Measurements from ENCODE around the gene PRTN3.

The PRTN3 gene

GRCh38 chr19:884420-885211 is 43.8 kb downstream of the PRTN3 start:
- ATAC-seq, result no peak

GRCh38 chr19:885536-886224 is 44.9 kb downstream of the PRTN3 start:
- ATAC-seq, result no peak
- TF ChIP-seq ISL1 (CRISPR knock-in tag; IDR thresholded peaks at IDR 0.05), result no peak
- TF ChIP-seq RARB (CRISPR knock-in tag; IDR thresholded peaks at IDR 0.05), result no peak
- TF ChIP-seq ZFP30 (CRISPR knock-in tag; IDR thresholded peaks at IDR 0.05), result no peak
- TF ChIP-seq SNAI2 (CRISPR knock-in tag; IDR thresholded peaks at IDR 0.05), result no peak
- TF ChIP-seq TCF4 (CRISPR knock-in tag; IDR thresholded peaks at IDR 0.05; ENCODE audit: borderline replicate concordance), result no peak
- no peak for TF ChIP-seq ZNF565 (CRISPR knock-in tag; conservative IDR thresholded peaks at IDR 0.05; ENCODE audit: low read depth)
- TF ChIP-seq TOX (CRISPR knock-in tag; IDR thresholded peaks at IDR 0.05; ENCODE audit: borderline replicate concordance), result no peak
- TF ChIP-seq ESRRG (CRISPR knock-in tag; IDR thresholded peaks at IDR 0.05), result no peak
- no peak for TF ChIP-seq GLIS3 (CRISPR knock-in tag; IDR thresholded peaks at IDR 0.05)
- no peak for TF ChIP-seq CREB5 (CRISPR knock-in tag; IDR thresholded peaks at IDR 0.05; ENCODE audit: low read depth)
- TF ChIP-seq OSR1 (CRISPR knock-in tag; IDR thresholded peaks at IDR 0.05), result no peak
- no peak for TF ChIP-seq ZNF8 (CRISPR knock-in tag; IDR thresholded peaks at IDR 0.05)
- TF ChIP-seq, protein P1, sequence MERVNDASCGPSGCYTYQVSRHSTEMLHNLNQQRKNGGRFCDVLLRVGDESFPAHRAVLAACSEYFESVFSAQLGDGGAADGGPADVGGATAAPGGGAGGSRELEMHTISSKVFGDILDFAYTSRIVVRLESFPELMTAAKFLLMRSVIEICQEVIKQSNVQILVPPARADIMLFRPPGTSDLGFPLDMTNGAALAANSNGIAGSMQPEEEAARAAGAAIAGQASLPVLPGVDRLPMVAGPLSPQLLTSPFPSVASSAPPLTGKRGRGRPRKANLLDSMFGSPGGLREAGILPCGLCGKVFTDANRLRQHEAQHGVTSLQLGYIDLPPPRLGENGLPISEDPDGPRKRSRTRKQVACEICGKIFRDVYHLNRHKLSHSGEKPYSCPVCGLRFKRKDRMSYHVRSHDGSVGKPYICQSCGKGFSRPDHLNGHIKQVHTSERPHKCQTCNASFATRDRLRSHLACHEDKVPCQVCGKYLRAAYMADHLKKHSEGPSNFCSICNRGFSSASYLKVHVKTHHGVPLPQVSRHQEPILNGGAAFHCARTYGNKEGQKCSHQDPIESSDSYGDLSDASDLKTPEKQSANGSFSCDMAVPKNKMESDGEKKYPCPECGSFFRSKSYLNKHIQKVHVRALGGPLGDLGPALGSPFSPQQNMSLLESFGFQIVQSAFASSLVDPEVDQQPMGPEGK (CRISPR knock-in tag; IDR thresholded peaks at IDR 0.05; ENCODE audit: borderline replicate concordance), result no peak
- no peak for TF ChIP-seq ZFP3 (CRISPR knock-in tag; IDR thresholded peaks at IDR 0.05)

More at GRCh38 chr19:884420-885211, 43.8 kb downstream of the PRTN3 start:
- no peak for TF ChIP-seq ZFP3 (CRISPR knock-in tag; IDR thresholded peaks at IDR 0.05)
- TF ChIP-seq TCF4 (CRISPR knock-in tag; IDR thresholded peaks at IDR 0.05; ENCODE audit: borderline replicate concordance), result no peak

GRCh38 chr19:887072-887471 is 46.3 kb downstream of the PRTN3 start:
- ATAC-seq, result peak; percentile 55
- TF ChIP-seq, protein P2, sequence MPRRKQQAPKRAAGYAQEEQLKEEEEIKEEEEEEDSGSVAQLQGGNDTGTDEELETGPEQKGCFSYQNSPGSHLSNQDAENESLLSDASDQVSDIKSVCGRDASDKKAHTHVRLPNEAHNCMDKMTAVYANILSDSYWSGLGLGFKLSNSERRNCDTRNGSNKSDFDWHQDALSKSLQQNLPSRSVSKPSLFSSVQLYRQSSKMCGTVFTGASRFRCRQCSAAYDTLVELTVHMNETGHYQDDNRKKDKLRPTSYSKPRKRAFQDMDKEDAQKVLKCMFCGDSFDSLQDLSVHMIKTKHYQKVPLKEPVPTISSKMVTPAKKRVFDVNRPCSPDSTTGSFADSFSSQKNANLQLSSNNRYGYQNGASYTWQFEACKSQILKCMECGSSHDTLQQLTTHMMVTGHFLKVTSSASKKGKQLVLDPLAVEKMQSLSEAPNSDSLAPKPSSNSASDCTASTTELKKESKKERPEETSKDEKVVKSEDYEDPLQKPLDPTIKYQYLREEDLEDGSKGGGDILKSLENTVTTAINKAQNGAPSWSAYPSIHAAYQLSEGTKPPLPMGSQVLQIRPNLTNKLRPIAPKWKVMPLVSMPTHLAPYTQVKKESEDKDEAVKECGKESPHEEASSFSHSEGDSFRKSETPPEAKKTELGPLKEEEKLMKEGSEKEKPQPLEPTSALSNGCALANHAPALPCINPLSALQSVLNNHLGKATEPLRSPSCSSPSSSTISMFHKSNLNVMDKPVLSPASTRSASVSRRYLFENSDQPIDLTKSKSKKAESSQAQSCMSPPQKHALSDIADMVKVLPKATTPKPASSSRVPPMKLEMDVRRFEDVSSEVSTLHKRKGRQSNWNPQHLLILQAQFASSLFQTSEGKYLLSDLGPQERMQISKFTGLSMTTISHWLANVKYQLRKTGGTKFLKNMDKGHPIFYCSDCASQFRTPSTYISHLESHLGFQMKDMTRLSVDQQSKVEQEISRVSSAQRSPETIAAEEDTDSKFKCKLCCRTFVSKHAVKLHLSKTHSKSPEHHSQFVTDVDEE (CRISPR knock-in tag; IDR thresholded peaks at IDR 0.05), result no peak
- TF ChIP-seq TCF4 (CRISPR knock-in tag; IDR thresholded peaks at IDR 0.05; ENCODE audit: borderline replicate concordance) (peak; percentile 53; the same call in 1 of the 2 replicates), ESRRG (CRISPR knock-in tag; IDR thresholded peaks at IDR 0.05) (no peak), POU6F1 (CRISPR knock-in tag; IDR thresholded peaks at IDR 0.05; ENCODE audit: borderline replicate concordance, low read depth) (no peak), PPARA (CRISPR knock-in tag; IDR thresholded peaks at IDR 0.05; ENCODE audit: borderline replicate concordance) (no peak), ZNF565 (CRISPR knock-in tag; conservative IDR thresholded peaks at IDR 0.05; ENCODE audit: low read depth) (no peak), ZNF70 (CRISPR knock-in tag; IDR thresholded peaks at IDR 0.05) (no peak)

GRCh38 chr19:887599-887998 is 46.8 kb downstream of the PRTN3 start:
- no peak for ATAC-seq

More at GRCh38 chr19:887599-887998, 46.8 kb downstream of the PRTN3 start:
- TF ChIP-seq ARNTL (CRISPR knock-in tag; IDR thresholded peaks at IDR 0.05; ENCODE audit: borderline replicate concordance, low read depth), result no peak
- TF ChIP-seq ZNF565 (CRISPR knock-in tag; conservative IDR thresholded peaks at IDR 0.05; ENCODE audit: low read depth), result no peak
- TF ChIP-seq BACH2 (CRISPR knock-in tag; IDR thresholded peaks at IDR 0.05; ENCODE audit: borderline replicate concordance), result no peak
- no peak for TF ChIP-seq CSDC2 (CRISPR knock-in tag; IDR thresholded peaks at IDR 0.05)
- TF ChIP-seq SNAI2 (CRISPR knock-in tag; IDR thresholded peaks at IDR 0.05), result no peak
- TF ChIP-seq CREB5 (CRISPR knock-in tag; IDR thresholded peaks at IDR 0.05; ENCODE audit: low read depth), result no peak
